Mammary epithelial cell (primary cell): Measurements from ENCODE around the gene CLN6.

Source experiments
- EZH2 ChIP-seq: IDR thresholded peaks from 2 replicates; pipeline ENCODE4 v1.6.1; 2012; ENCODE audit warnings: low read length, inconsistent platforms, borderline replicate concordance
- TF ChIP-seq, protein P1 (sequence below), 2 donors: IDR thresholded peaks in 1 of 2; conservative IDR thresholded peaks in 1 of 2; 2 replicates each; pipeline ENCODE4 v1.5.1; 2011 to 2012; ENCODE audit warnings: inconsistent platforms in 2 of 2, low read length in 2 of 2, mild to moderate bottlenecking in 2 of 2, control low read depth in 1 of 2, low read depth in 1 of 2; ENCODE audit not compliant: insufficient read depth in 1 of 2; ENCODE audit errors: extremely low read depth in 1 of 2

- TF ChIP-seq, protein P1, sequence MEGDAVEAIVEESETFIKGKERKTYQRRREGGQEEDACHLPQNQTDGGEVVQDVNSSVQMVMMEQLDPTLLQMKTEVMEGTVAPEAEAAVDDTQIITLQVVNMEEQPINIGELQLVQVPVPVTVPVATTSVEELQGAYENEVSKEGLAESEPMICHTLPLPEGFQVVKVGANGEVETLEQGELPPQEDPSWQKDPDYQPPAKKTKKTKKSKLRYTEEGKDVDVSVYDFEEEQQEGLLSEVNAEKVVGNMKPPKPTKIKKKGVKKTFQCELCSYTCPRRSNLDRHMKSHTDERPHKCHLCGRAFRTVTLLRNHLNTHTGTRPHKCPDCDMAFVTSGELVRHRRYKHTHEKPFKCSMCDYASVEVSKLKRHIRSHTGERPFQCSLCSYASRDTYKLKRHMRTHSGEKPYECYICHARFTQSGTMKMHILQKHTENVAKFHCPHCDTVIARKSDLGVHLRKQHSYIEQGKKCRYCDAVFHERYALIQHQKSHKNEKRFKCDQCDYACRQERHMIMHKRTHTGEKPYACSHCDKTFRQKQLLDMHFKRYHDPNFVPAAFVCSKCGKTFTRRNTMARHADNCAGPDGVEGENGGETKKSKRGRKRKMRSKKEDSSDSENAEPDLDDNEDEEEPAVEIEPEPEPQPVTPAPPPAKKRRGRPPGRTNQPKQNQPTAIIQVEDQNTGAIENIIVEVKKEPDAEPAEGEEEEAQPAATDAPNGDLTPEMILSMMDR (conservative IDR thresholded peaks at IDR 0.05 in 1 of 2, IDR thresholded peaks at IDR 0.05 in 1 of 2; ENCODE audit: extremely low read depth in 1 of 2, insufficient read depth in 1 of 2, low read depth in 1 of 2, low read length in 2 of 2), result no peak
- TF ChIP-seq EZH2, result no peak
Measured at GRCh38 chr15:68187559-68187958, 42.0 kb downstream of the CLN6 start.
